CD4-positive, CD25-positive, alpha-beta regulatory T cell (primary cell): ENCODE measurements around the gene DYNLT3. TPM values are rescaled to one million over a fixed set of nuclear protein-coding genes. Genes with fewer than 3 reads are reported as not detected.

Experiments used
- ATAC-seq, 2 donors: fragments of 150-1000 bp; cut with Tn5 transposase; one replicate each; pipeline ENCODE4 v1.10.0; 2021; ENCODE audit warnings: low read depth in 2 of 2, moderate number of reproducible peaks in 2 of 2, moderate library complexity in 1 of 2
- DNase-seq, 3 donors: peaks; one replicate each; pipeline versions ENCODE4 v3.0.0 to v3.0.0-alpha.2; 2012 to 2022; ENCODE audit warnings: mixed read lengths in 1 of 3
- H3K27ac ChIP-seq: one replicate; pipeline ENCODE4 v1.7.0; 2013; ENCODE audit warnings: mild to moderate bottlenecking, low read length; ENCODE audit not compliant: insufficient read depth, poor library complexity, severe bottlenecking
- H3K27me3 ChIP-seq: one replicate; pipeline ENCODE4 v1.7.0; 2013; ENCODE audit warnings: low read length; ENCODE audit not compliant: control insufficient read depth, insufficient read depth
- H3K36me3 ChIP-seq: one replicate; pipeline ENCODE4 v1.7.0; 2013; ENCODE audit warnings: mild to moderate bottlenecking, low read length, moderate library complexity; ENCODE audit not compliant: control insufficient read depth, insufficient read depth
- H3K4me1 ChIP-seq: 2 replicates; pipeline ENCODE4 v1.7.0; 2013; ENCODE audit warnings: mild to moderate bottlenecking, low read length; ENCODE audit not compliant: insufficient read depth, control insufficient read depth, poor library complexity, severe bottlenecking
- H3K4me3 ChIP-seq: one replicate; pipeline ENCODE4 v1.7.0; 2013; ENCODE audit warnings: low read depth, mild to moderate bottlenecking, low read length, moderate library complexity
- H3K9me3 ChIP-seq, 2 experiments: 1 replicate in 1 of 2; 2 replicates in 1 of 2; pipeline ENCODE4 v1.7.0; 2013; ENCODE audit warnings: low read length in 2 of 2, mild to moderate bottlenecking in 1 of 2, moderate library complexity in 1 of 2; ENCODE audit not compliant: control insufficient read depth in 2 of 2
- H3K27ac Mint-ChIP-seq, 3 donors: one replicate each; pipeline ENCODE4 v1.8.0; 2020 to 2022; ENCODE audit warnings: mild to moderate bottlenecking in 3 of 3, mixed read lengths in 3 of 3, moderate library complexity in 2 of 3
- H3K27me3 Mint-ChIP-seq: one replicate; pipeline ENCODE4 v1.8.0; 2022; ENCODE audit warnings: mild to moderate bottlenecking, mixed read lengths
- H3K36me3 Mint-ChIP-seq: one replicate; pipeline ENCODE4 v1.8.0; 2020; ENCODE audit warnings: mixed read lengths
- H3K4me1 Mint-ChIP-seq, 4 donors: one replicate each; pipeline ENCODE4 v1.8.0; 2020 to 2022; ENCODE audit warnings: mixed read lengths in 4 of 4, mild to moderate bottlenecking in 1 of 4
- H3K4me3 Mint-ChIP-seq, 4 donors: one replicate each; pipeline ENCODE4 v1.8.0; 2020 to 2022; ENCODE audit warnings: mild to moderate bottlenecking in 4 of 4, mixed read lengths in 4 of 4, moderate library complexity in 3 of 4
- H3K9me3 Mint-ChIP-seq, 7 donors: one replicate each; pipeline ENCODE4 v1.8.0; 2020 to 2022; ENCODE audit warnings: mixed read lengths in 7 of 7, mild to moderate bottlenecking in 3 of 7, moderate library complexity in 2 of 7
- polyA plus RNA-seq, 4 donors: library from polyadenylated mRNA; unstranded; fragments of 300-500 nt; fragmentation: Illumina TruSeq; gene quantifications; one replicate each; pipeline ENCODE4 v1.2.3, GENCODE V29; 2021
- total RNA-seq: library from RNA; stranded (reverse); gene quantifications from one replicate; pipeline ENCODE4 v1.2.3, GENCODE V29; 2022

DYNLT3 gene
- total and polyA plus RNA-seq, 5 donors from 2014 or later = 18.8 to 32.5 (median 25.8) TPM

DNA sequence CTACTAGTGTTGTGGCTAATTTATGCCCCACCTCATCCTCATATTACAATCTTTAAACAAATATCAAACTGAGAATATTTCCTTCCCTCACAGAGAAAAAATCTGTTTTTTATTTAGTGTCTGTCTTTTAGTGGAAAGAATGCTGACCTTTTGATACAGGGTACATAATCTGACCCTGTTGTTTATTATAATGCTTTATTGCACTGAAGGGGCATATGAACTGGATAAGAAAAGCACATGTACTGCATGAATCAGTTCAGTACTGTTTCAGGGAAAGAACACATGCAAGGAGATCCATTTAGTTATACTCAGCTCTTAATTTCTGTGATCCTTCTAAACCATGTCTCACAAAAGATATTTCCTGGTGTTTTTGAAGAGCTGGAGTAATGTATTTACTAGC lies 15.5 kb upstream of the DYNLT3 start:
- Mint-ChIP-seq H3K27ac (no peak overlapping the region), H3K4me1 (peaks cover 0 to 8% (median 2%) of the 10 kb centered on the region in 4 donors), H3K4me3 (no peak overlapping the region), H3K27me3 (peaks cover 6% of the 10 kb centered on the region), H3K9me3 (no peaks in the 10 kb centered on the region), H3K36me3 (no peaks in the 10 kb centered on the region)
- Histone ChIP-seq H3K9me3 (no peaks in the 10 kb centered on the region), H3K4me1 (peaks cover 2% of the 10 kb centered on the region), H3K36me3 (no peaks in the 10 kb centered on the region), H3K27me3 (peaks cover 2% of the 10 kb centered on the region), H3K4me3 (no peak overlapping the region), H3K27ac (no peak overlapping the region)
- DNase-seq (no peak), ATAC-seq (no peak)

DNA sequence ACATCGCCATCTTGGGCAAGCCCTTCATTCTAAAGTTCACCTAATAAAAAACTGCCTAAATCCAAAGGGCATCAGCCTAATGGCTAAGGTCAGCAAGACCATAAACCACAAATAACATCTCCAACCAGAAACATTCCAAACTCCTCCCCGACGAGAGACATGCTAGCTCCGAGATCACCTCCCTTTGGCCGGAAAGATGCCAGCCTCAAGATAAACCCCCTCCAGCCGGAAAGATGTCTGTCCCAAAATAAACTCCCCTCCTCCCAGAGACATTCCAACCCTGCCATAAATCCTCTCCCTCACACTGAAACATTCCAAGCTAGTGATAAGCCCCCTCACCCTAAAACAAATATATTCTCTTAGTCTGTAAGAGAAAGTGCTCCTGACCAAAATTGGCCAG lies 13.3 kb upstream of the DYNLT3 start:
- H3K4me3 Mint-ChIP-seq = no peak overlapping the region
- H3K9me3 ChIP-seq = no peaks in the 10 kb centered on the region
- ATAC-seq = no peak
- H3K4me1 ChIP-seq = no peaks in the 10 kb centered on the region
- H3K36me3 Mint-ChIP-seq = no peaks in the 10 kb centered on the region
- H3K27me3 Mint-ChIP-seq = peaks cover 6% of the 10 kb centered on the region
- peak overlapping the region in 1 of 3 donors; percentile 14 for H3K27ac Mint-ChIP-seq
- H3K4me1 Mint-ChIP-seq = no peaks in the 10 kb centered on the region
- H3K9me3 Mint-ChIP-seq = no peaks in the 10 kb centered on the region
- H3K27ac ChIP-seq = no peak overlapping the region
- no peak for DNase-seq
- no peak overlapping the region for H3K4me3 ChIP-seq
- no peaks in the 10 kb centered on the region for H3K36me3 ChIP-seq
- peaks cover 2% of the 10 kb centered on the region for H3K27me3 ChIP-seq

- no peaks in the 10 kb centered on the region for H3K36me3 ChIP-seq
- Mint-ChIP-seq H3K9me3 (peaks cover 0 to 4% (median 0%) of the 10 kb centered on the region in 7 donors), H3K4me3 (no peak overlapping the region), H3K27ac (no peak overlapping the region), H3K36me3 (no peaks in the 10 kb centered on the region), H3K27me3 (no peaks in the 10 kb centered on the region), H3K4me1 (peaks cover 0 to 2% (median under 1%) of the 10 kb centered on the region in 4 donors)
- DNase-seq (no peak), ATAC-seq (no peak)
- H3K27me3 ChIP-seq = peaks cover 5% of the 10 kb centered on the region
- no peaks in the 10 kb centered on the region for H3K4me1 ChIP-seq
- no peak overlapping the region for H3K4me3 ChIP-seq
- H3K27ac ChIP-seq = no peak overlapping the region
- no peaks in the 10 kb centered on the region for H3K9me3 ChIP-seq
Observed at GRCh38 chrX:37854748-37855147, 7.4 kb upstream of the DYNLT3 start.

- no peaks in the 10 kb centered on the region for H3K36me3 Mint-ChIP-seq
- no peaks in the 10 kb centered on the region for H3K27me3 Mint-ChIP-seq
- no peak overlapping the region for H3K4me3 ChIP-seq
Observed at GRCh38 chrX:37854148-37854547, 6.8 kb upstream of the DYNLT3 start.

GRCh38 chrX:37847733-37848197 lies 394 bp upstream of the DYNLT3 start:
- peaks cover 5% of the 10 kb centered on the region for H3K36me3 Mint-ChIP-seq
- H3K27ac ChIP-seq = peak overlapping the region; percentile 88
- peak overlapping the region; percentile 86 for H3K4me3 ChIP-seq
- DNase-seq (no peak), ATAC-seq (peak in 1 of 2 donors; percentile 15)
- peak overlapping the region; percentile 88 to 94 (median 92) for H3K4me3 Mint-ChIP-seq
- no peaks in the 10 kb centered on the region for H3K9me3 ChIP-seq
- H3K36me3 ChIP-seq = no peaks in the 10 kb centered on the region
- no peaks in the 10 kb centered on the region for H3K9me3 Mint-ChIP-seq
- no peaks in the 10 kb centered on the region for H3K27me3 Mint-ChIP-seq
- no peaks in the 10 kb centered on the region for H3K27me3 ChIP-seq
- H3K4me1 ChIP-seq = peaks cover 17% of the 10 kb centered on the region
- H3K27ac Mint-ChIP-seq = peak overlapping the region; percentile 93 to 98 (median 96)
- peaks cover 10 to 38% (median 18%) of the 10 kb centered on the region in 4 donors for H3K4me1 Mint-ChIP-seq

More at GRCh38 chrX:37854148-37854547, 6.8 kb upstream of the DYNLT3 start:
- Histone ChIP-seq H3K27me3 (peaks cover 5% of the 10 kb centered on the region), H3K4me1 (no peaks in the 10 kb centered on the region), H3K36me3 (no peaks in the 10 kb centered on the region), H3K9me3 (no peaks in the 10 kb centered on the region), H3K27ac (no peak overlapping the region)
- Mint-ChIP-seq H3K9me3 (peaks cover 0 to 4% (median 0%) of the 10 kb centered on the region in 7 donors), H3K4me1 (peaks cover 0 to 5% (median 2%) of the 10 kb centered on the region in 4 donors), H3K27ac (no peak overlapping the region), H3K4me3 (no peak overlapping the region)
- DNase-seq (no peak), ATAC-seq (no peak)

DNA sequence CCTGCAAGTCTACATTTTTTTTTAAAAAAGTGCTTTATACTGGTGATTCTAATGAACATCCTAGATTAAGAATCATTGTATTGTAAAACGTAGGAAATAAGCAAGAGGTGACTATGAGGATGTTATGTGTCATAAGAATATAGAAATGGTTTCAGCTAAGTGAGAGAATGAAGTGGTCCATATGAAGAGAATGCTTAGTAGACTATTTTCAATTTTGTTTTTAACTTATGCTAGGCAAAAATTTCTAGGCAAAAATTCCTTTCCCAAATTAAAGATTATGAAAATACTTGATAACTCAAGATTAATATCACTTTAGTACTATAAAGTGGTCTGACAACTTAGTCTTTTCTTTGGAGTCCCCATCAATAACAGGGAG lies 825 bp downstream of the DYNLT3 start:
- Mint-ChIP-seq H3K4me1 (peaks cover 10 to 41% (median 21%) of the 10 kb centered on the region in 4 donors), H3K9me3 (no peaks in the 10 kb centered on the region), H3K27me3 (no peaks in the 10 kb centered on the region), H3K27ac (peak overlapping the region in 2 of 3 donors; percentile 94 to 98), H3K4me3 (peak overlapping the region; percentile 84 to 93 (median 90)), H3K36me3 (peaks cover 5% of the 10 kb centered on the region)
- Histone ChIP-seq H3K36me3 (no peaks in the 10 kb centered on the region), H3K27me3 (no peaks in the 10 kb centered on the region), H3K9me3 (no peaks in the 10 kb centered on the region), H3K27ac (peak overlapping the region; percentile 88), H3K4me1 (peaks cover 17% of the 10 kb centered on the region), H3K4me3 (peak overlapping the region; percentile 73)
- DNase-seq = peak in 1 of 3 donors; percentile 6
- peak in 1 of 2 donors; percentile 5 for ATAC-seq

- Mint-ChIP-seq H3K27ac (peak overlapping the region in 2 of 3 donors; percentile 94 to 98), H3K27me3 (no peaks in the 10 kb centered on the region), H3K36me3 (peaks cover 5% of the 10 kb centered on the region), H3K4me1 (peaks cover 10 to 41% (median 21%) of the 10 kb centered on the region in 4 donors), H3K4me3 (peak overlapping the region; percentile 84 to 93 (median 90)), H3K9me3 (no peaks in the 10 kb centered on the region)
- H3K4me3 ChIP-seq = peak overlapping the region; percentile 73
- H3K36me3 ChIP-seq = peaks cover 3% of the 10 kb centered on the region
- peaks cover 17% of the 10 kb centered on the region for H3K4me1 ChIP-seq
- H3K27me3 ChIP-seq = no peaks in the 10 kb centered on the region
- ATAC-seq = peak; percentile 61 to 72
- H3K9me3 ChIP-seq = no peaks in the 10 kb centered on the region
- peak overlapping the region; percentile 88 for H3K27ac ChIP-seq
- DNase-seq = peak in 2 of 3 donors; percentile 22 to 49
Observed at GRCh38 chrX:37846141-37846540, 1.2 kb downstream of the DYNLT3 start.

DNA sequence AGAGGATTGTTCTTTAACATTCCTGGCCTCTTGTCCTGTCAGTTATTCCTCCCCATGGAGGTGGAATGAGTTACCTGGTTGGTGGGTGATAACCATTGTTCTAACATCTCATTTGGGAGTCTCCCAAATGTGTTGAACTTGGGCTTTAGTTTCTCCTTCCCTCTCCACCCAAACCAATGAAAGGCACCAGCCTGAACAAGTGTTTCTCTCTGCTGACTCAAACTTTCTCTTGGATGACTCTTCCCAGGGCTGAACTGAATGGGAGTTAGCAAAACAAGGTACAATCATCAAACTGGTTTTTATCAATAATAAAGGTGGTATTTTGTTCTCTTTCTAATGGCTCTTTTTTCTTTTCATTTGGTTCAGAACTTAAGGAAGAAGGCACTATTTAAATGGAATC lies 2.7 kb downstream of the DYNLT3 start:
- Mint-ChIP-seq H3K4me1 (peaks cover 10 to 38% (median 20%) of the 10 kb centered on the region in 4 donors), H3K4me3 (peak overlapping the region in 3 of 4 donors; percentile 12 to 53 (median 15))

More for the DNA sequence above, 2.7 kb downstream of the DYNLT3 start:
- Mint-ChIP-seq H3K36me3 (peaks cover 5% of the 10 kb centered on the region), H3K27me3 (no peaks in the 10 kb centered on the region), H3K27ac (peak overlapping the region in 1 of 3 donors; percentile 16), H3K9me3 (no peaks in the 10 kb centered on the region)
- H3K27me3 ChIP-seq = no peaks in the 10 kb centered on the region
- peaks cover 17% of the 10 kb centered on the region for H3K4me1 ChIP-seq
- H3K27ac ChIP-seq = peak overlapping the region; percentile 51
- peaks cover 4% of the 10 kb centered on the region for H3K36me3 ChIP-seq
- no peak overlapping the region for H3K4me3 ChIP-seq
- H3K9me3 ChIP-seq = no peaks in the 10 kb centered on the region
- DNase-seq (no peak), ATAC-seq (no peak)
